ENCODE data around the gene NDRG3. TPM values are rescaled to one million over a fixed set of nuclear protein-coding genes. Genes with fewer than 3 reads are reported as not detected.

The NDRG3 gene
- total RNA-seq, 6 donors from 2014 or later = 7.8 to 28.7 (median 18.2) TPM

DNA sequence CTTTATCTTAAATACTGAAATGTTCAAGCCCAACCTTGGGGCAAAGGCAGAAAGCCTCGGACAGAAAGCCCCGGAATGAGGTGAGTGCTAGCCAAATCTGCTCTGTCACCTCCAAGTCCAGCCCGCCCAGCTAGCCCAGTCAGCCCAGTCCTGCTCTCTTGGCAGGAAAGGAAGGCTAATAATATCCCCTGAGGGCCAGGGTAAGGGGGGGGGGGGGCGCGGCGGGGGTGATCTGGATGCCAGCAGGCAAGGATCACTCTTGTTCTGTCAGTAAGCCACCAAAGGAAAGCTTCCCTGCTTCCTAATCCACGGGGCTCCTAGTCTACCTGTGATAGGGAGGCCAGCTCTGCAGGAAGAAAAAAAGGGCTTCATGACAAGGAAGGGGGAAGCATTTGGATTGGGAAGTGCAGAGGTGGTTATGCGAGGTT lies 1.1 kb downstream of the NDRG3 start:
- peak in 1 of 2 donors; percentile 40 for DNase-seq
- ATAC-seq (ENCODE audit: low FRiP score in 2 of 2) = peak in 1 of 2 donors; percentile 48
- Histone ChIP-seq H3K27me3 (no peaks in the 10 kb centered on the region), H3K4me1 (peaks cover 9 to 25% (median 17%) of the 10 kb centered on the region in 4 donors), H3K36me3 (no peaks in the 10 kb centered on the region), H3K27ac (peak overlapping the region in 2 of 4 donors; percentile 54 to 87), H3K4me3 (peak overlapping the region in 3 of 4 donors; percentile 96 to 99 (median 97)), H3K9me3 (no peaks in the 10 kb centered on the region)
- TF ChIP-seq POLR2A (IDR thresholded peaks at IDR 0.05) = no peak
- TF ChIP-seq, protein P1, sequence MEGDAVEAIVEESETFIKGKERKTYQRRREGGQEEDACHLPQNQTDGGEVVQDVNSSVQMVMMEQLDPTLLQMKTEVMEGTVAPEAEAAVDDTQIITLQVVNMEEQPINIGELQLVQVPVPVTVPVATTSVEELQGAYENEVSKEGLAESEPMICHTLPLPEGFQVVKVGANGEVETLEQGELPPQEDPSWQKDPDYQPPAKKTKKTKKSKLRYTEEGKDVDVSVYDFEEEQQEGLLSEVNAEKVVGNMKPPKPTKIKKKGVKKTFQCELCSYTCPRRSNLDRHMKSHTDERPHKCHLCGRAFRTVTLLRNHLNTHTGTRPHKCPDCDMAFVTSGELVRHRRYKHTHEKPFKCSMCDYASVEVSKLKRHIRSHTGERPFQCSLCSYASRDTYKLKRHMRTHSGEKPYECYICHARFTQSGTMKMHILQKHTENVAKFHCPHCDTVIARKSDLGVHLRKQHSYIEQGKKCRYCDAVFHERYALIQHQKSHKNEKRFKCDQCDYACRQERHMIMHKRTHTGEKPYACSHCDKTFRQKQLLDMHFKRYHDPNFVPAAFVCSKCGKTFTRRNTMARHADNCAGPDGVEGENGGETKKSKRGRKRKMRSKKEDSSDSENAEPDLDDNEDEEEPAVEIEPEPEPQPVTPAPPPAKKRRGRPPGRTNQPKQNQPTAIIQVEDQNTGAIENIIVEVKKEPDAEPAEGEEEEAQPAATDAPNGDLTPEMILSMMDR (IDR thresholded peaks at IDR 0.05) = no peak
- TF ChIP-seq EP300 (IDR thresholded peaks at IDR 0.05) = no peak
- TF ChIP-seq POLR2AphosphoS5 (IDR thresholded peaks at IDR 0.05) = no peak
- WGBS, 2 donors = 10 to 13% methylated on average over 5 to 6 of the region's 8 CpGs

- Histone ChIP-seq H3K9me3 (no peaks in the 10 kb centered on the region), H3K4me3 (no peak overlapping the region), H3K36me3 (no peaks in the 10 kb centered on the region), H3K27me3 (no peaks in the 10 kb centered on the region), H3K27ac (peak overlapping the region in 2 of 4 donors; percentile 54 to 87), H3K4me1 (peaks cover 9 to 25% (median 17%) of the 10 kb centered on the region in 4 donors)
- DNase-seq (no peak), ATAC-seq (ENCODE audit: low FRiP score in 2 of 2) (no peak)
- no peak for TF ChIP-seq EP300 (IDR thresholded peaks at IDR 0.05)
- no peak for TF ChIP-seq POLR2AphosphoS5 (IDR thresholded peaks at IDR 0.05)
- TF ChIP-seq POLR2A (IDR thresholded peaks at IDR 0.05) = no peak
- TF ChIP-seq, protein P1 (IDR thresholded peaks at IDR 0.05) = no peak
- WGBS, 2 donors = 79 to 80% methylated on average over 4 of the region's 4 CpGs
Measured at GRCh38 chr20:36744243-36744642, 1.6 kb downstream of the NDRG3 start.

GRCh38 chr20:36742558-36742957 lies 3.3 kb downstream of the NDRG3 start:
- Histone ChIP-seq H3K27ac (no peak overlapping the region), H3K9me3 (no peaks in the 10 kb centered on the region), H3K36me3 (no peaks in the 10 kb centered on the region), H3K4me1 (peaks cover 9 to 25% (median 17%) of the 10 kb centered on the region in 4 donors), H3K27me3 (no peaks in the 10 kb centered on the region), H3K4me3 (no peak overlapping the region)
- WGBS, 2 donors = 97 to 100% methylated on average over 2 of the region's 2 CpGs
- ATAC-seq (ENCODE audit: low FRiP score in 2 of 2) (no peak), DNase-seq (no peak)
- TF ChIP-seq EP300 (IDR thresholded peaks at IDR 0.05) = no peak
- TF ChIP-seq POLR2AphosphoS5 (IDR thresholded peaks at IDR 0.05) = no peak
- TF ChIP-seq, protein P1 (IDR thresholded peaks at IDR 0.05) = no peak
- TF ChIP-seq POLR2A (IDR thresholded peaks at IDR 0.05) = no peak

DNA sequence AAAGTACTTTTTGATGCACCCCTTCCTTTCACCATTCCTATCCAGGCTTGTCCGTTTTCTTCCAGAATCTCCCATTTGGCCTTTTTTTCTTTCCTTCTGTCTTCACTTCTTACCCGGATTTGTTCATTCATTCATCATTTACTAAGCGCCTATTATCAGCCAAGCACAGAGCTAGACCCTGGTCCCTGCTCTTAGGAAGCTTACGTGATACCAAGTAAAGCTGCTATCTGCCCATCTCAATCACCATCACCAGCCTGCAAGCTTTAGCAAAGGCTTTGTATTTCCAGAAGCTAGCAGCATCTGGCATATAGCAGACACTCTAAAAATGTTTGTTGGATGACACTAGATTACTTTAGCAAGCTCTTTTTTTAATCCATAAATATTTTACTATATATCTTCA lies 4.8 kb downstream of the NDRG3 start:
- H3K9me3 ChIP-seq = no peaks in the 10 kb centered on the region
- DNase-seq (no peak), ATAC-seq (ENCODE audit: low FRiP score in 2 of 2) (no peak)
- H3K4me3 ChIP-seq = no peak overlapping the region
- H3K4me1 ChIP-seq = peaks cover 13 to 18% (median 13%) of the 10 kb centered on the region in 4 donors
- H3K27ac ChIP-seq = no peak overlapping the region
- TF ChIP-seq POLR2A (IDR thresholded peaks at IDR 0.05) (no peak), EP300 (IDR thresholded peaks at IDR 0.05) (no peak), POLR2AphosphoS5 (IDR thresholded peaks at IDR 0.05) (no peak)
- TF ChIP-seq, protein P1 (IDR thresholded peaks at IDR 0.05) = no peak
- WGBS, 2 donors = 83 to 86% methylated on average over 4 of the region's 4 CpGs
- no peaks in the 10 kb centered on the region for H3K27me3 ChIP-seq
- no peaks in the 10 kb centered on the region for H3K36me3 ChIP-seq

DNA sequence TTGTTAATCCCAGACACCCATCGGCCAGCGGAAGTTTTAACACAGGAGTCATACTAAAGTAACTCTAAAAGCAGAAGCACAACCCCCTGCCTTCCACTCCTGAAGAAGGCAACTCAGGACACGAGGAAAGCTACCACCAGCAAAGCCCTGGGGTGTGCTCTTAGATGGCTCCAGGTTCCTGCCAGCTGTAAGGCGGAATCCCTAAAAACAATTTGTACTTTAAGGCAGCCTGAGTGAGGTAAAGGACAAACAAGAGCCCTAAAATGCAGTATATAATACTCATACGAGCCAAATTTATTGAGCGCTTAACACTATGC lies 8.7 kb downstream of the NDRG3 start:
- H3K27ac ChIP-seq = no peak overlapping the region
- ATAC-seq (ENCODE audit: low FRiP score in 2 of 2) (no peak), DNase-seq (no peak)
- 91 to 93% methylated on average over 6 of the region's 6 CpGs for WGBS, 2 donors
- no peaks in the 10 kb centered on the region for H3K27me3 ChIP-seq
- no peak overlapping the region for H3K4me3 ChIP-seq
- no peaks in the 10 kb centered on the region for H3K36me3 ChIP-seq
- H3K9me3 ChIP-seq = no peaks in the 10 kb centered on the region
- peaks cover 0 to 5% (median 0%) of the 10 kb centered on the region in 4 donors for H3K4me1 ChIP-seq
- TF ChIP-seq, protein P1 (IDR thresholded peaks at IDR 0.05) = no peak
- no peak for TF ChIP-seq EP300 (IDR thresholded peaks at IDR 0.05)
